MCF 10A (cell line): Measurements from ENCODE around the gene CARS1. TPM values are rescaled to one million over a fixed set of nuclear protein-coding genes. Genes with fewer than 3 reads are reported as not detected.

Experiments used
- BruUV-seq: library from RNA; stranded (reverse); fragments of 400-500 nt; replicated peaks from 2 replicates; lab custom pipeline; 2021; lab: Mats Ljungman, UMichigan
- CTCF ChIA-PET: fragments of 300-600 bp; sonication (Branson Sonifier 250); formaldehyde crosslinking; extraction: SDS; loops from one replicate; lab custom pipeline; 2021; ENCODE audit warnings: antibody characterized with exemption, inconsistent platforms; lab: Yijun Ruan, JAX
- POLR2A ChIA-PET: fragments of 300-600, 350-650 bp; sonication (Branson Sonifier 250); formaldehyde crosslinking; extraction: SDS; loops from one replicate; lab custom pipeline; 2020; ENCODE audit warnings: antibody characterized with exemption, inconsistent platforms; lab: Yijun Ruan, JAX
- DNase-seq: peaks from one replicate; pipeline ENCODE4 v3.0.0-alpha.2; 2018; ENCODE audit not compliant: unreplicated experiment
- H3K27ac Mint-ChIP-seq: one replicate; pipeline ENCODE4 v1.8.0; 2022; ENCODE audit warnings: mild to moderate bottlenecking, low read depth, mixed read lengths; ENCODE audit not compliant: unreplicated experiment
- H3K27me3 Mint-ChIP-seq: one replicate; pipeline ENCODE4 v1.8.0; 2022; ENCODE audit warnings: mixed read lengths; ENCODE audit not compliant: insufficient read depth, unreplicated experiment
- H3K36me3 Mint-ChIP-seq: one replicate; pipeline ENCODE4 v1.8.0; 2022; ENCODE audit warnings: mild to moderate bottlenecking, moderate library complexity, mixed read lengths; ENCODE audit not compliant: insufficient read depth, unreplicated experiment
- H3K4me1 Mint-ChIP-seq: one replicate; pipeline ENCODE4 v1.8.0; 2022; ENCODE audit warnings: mixed read lengths; ENCODE audit not compliant: insufficient read depth, unreplicated experiment
- H3K4me3 Mint-ChIP-seq: one replicate; pipeline ENCODE4 v1.8.0; 2022; ENCODE audit warnings: mild to moderate bottlenecking, moderate library complexity, mixed read lengths; ENCODE audit not compliant: unreplicated experiment
- H3K9me3 Mint-ChIP-seq: one replicate; pipeline ENCODE4 v1.8.0; 2022; ENCODE audit warnings: mixed read lengths; ENCODE audit not compliant: unreplicated experiment
- CTCF ChIP-seq: fragments of 200-600 bp; IDR thresholded peaks from one replicate; pipeline ENCODE4 v1.8.0; 2022; ENCODE audit warnings: antibody characterized with exemption, mild to moderate bottlenecking; ENCODE audit not compliant: unreplicated experiment
- intact Hi-C: fragments of 100-400 bp; cut with micrococcal nuclease; formaldehyde crosslinking; loops from 2 replicates; pipeline ENCODE4 v1.14.1; 2022
- total RNA-seq: library from RNA; stranded (reverse); gene quantifications from 2 replicates; pipeline ENCODE4 v1.2.3, GENCODE V29; 2022

The CARS1 gene
- total RNA-seq, 1 experiment from 2014 or later = 150 TPM

- H3K4me1 Mint-ChIP-seq = peaks cover 21% of the 10 kb centered on the region
- ChIA-PET CTCF (interaction anchor here (0.6 to 12.3 kb wide), 5 partner anchors 15 to 96 kb away, joined by 3 to 160 read pairs (median 6); no protein-coding TSS in a partner anchor), POLR2A (interaction anchor here (0.9 to 3.5 kb wide), 2 partner anchors 31 to 43 kb away, joined by 4 to 19 read pairs; no protein-coding TSS in a partner anchor)
- no peak for DNase-seq
- H3K27me3 Mint-ChIP-seq = no peaks in the 10 kb centered on the region
- BruUV-seq = no TSS peak
- intact Hi-C loops = loop anchor here (2.0 kb wide), 1 partner anchor 43 kb away; no protein-coding TSS in a partner anchor
- no peak overlapping the region for H3K4me3 Mint-ChIP-seq
- H3K27ac Mint-ChIP-seq = no peak overlapping the region
- no peak for TF ChIP-seq CTCF
- H3K36me3 Mint-ChIP-seq = peaks cover 83% of the 10 kb centered on the region
- H3K9me3 Mint-ChIP-seq = no peaks in the 10 kb centered on the region
These were observed 36.3 kb upstream of the CARS1 start for GRCh38 chr11:3093281-3094191.

GRCh38 chr11:3092603-3093141 is 35.4 kb upstream of the CARS1 start:
- intact Hi-C loops = loop anchor here (2.0 kb wide), 1 partner anchor 42 kb away; no protein-coding TSS in a partner anchor
- ChIA-PET CTCF (interaction anchor here (1.4 to 12.3 kb wide), 7 partner anchors 14 to 129 kb away, joined by 5 to 160 read pairs (median 7); no protein-coding TSS in a partner anchor), POLR2A (interaction anchor here (0.9 to 3.5 kb wide), 2 partner anchors 32 to 43 kb away, joined by 4 to 19 read pairs; no protein-coding TSS in a partner anchor)
- Mint-ChIP-seq H3K4me1 (peaks cover 27% of the 10 kb centered on the region), H3K9me3 (no peaks in the 10 kb centered on the region), H3K4me3 (no peak overlapping the region), H3K27me3 (no peaks in the 10 kb centered on the region), H3K27ac (no peak overlapping the region), H3K36me3 (peaks cover 83% of the 10 kb centered on the region)
- TF ChIP-seq CTCF = no peak
- no TSS peak for BruUV-seq
- DNase-seq = no peak

GRCh38 chr11:3091846-3092602 is 34.8 kb upstream of the CARS1 start:
- H3K27ac Mint-ChIP-seq = no peak overlapping the region
- POLR2A ChIA-PET = interaction anchor here (0.5 to 3.5 kb wide), 11 partner anchors 12 to 163 kb away, joined by 3 to 19 read pairs (median 4); partner anchors contain the start of genes CARS1 and PHLDA2
- peak; percentile 100 for TF ChIP-seq CTCF
- H3K27me3 Mint-ChIP-seq = no peaks in the 10 kb centered on the region
- no peaks in the 10 kb centered on the region for H3K9me3 Mint-ChIP-seq
- peaks cover 83% of the 10 kb centered on the region for H3K36me3 Mint-ChIP-seq
- BruUV-seq = no TSS peak
- peaks cover 27% of the 10 kb centered on the region for H3K4me1 Mint-ChIP-seq
- CTCF ChIA-PET = interaction anchor here (0.6 to 12.3 kb wide), 31 partner anchors 10 to 317 kb away, joined by 3 to 160 read pairs (median 5); partner anchors contain the start of gene PHLDA2
- no peak overlapping the region for H3K4me3 Mint-ChIP-seq
- intact Hi-C loops = loop anchor here (1.0 to 2.0 kb wide), 2 partner anchors 41 to 55 kb away; no protein-coding TSS in a partner anchor
- DNase-seq = peak; percentile 83
